GM10248 (cell line): Measurements from ENCODE around the gene DPP10.

ENCODE experiments used
- CTCF ChIA-PET: fragments of 300-600 bp; sonication (Branson Sonifier 250); formaldehyde crosslinking; extraction: SDS; loops from one replicate; lab custom pipeline; 2021; ENCODE audit warnings: antibody characterized with exemption; lab: Yijun Ruan, JAX
- POLR2A ChIA-PET: fragments of 350-650 bp; sonication (Branson Sonifier 250); formaldehyde crosslinking; extraction: SDS; loops from one replicate; lab custom pipeline; 2020; ENCODE audit warnings: antibody characterized with exemption; lab: Yijun Ruan, JAX
- DNase-seq: peaks from one replicate; pipeline ENCODE4 v3.0.0; 2012; ENCODE audit errors: extremely low spot score
- TF ChIP-seq, protein P1 (sequence below): IDR thresholded peaks from 2 replicates; pipeline ENCODE4 v1.5.1; 2012; ENCODE audit warnings: mild to moderate bottlenecking, low read depth; ENCODE audit errors: extremely low read depth, missing control alignments, control extremely low read depth

Gene DPP10

DNA sequence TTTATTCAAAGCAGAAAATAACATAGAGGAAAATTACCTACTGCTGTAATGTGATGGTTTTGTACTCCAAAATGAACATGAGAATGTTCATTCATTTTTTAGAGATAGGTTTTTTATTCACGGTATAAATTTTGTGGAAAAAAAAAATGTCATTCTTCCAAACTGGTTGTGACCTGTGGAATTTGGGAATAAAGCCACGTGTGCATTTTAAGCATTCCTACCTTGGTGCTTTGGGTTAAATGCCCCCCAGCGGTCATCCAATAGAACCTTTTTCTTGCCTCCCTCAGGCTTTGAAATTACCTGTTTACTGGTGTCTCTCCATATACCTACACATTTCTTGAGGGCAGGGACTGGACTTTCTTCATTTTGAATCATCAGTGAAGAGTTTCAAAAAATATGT, 740.7 kb downstream of the DPP10 start:
- no peak for DNase-seq
- TF ChIP-seq, protein P1, sequence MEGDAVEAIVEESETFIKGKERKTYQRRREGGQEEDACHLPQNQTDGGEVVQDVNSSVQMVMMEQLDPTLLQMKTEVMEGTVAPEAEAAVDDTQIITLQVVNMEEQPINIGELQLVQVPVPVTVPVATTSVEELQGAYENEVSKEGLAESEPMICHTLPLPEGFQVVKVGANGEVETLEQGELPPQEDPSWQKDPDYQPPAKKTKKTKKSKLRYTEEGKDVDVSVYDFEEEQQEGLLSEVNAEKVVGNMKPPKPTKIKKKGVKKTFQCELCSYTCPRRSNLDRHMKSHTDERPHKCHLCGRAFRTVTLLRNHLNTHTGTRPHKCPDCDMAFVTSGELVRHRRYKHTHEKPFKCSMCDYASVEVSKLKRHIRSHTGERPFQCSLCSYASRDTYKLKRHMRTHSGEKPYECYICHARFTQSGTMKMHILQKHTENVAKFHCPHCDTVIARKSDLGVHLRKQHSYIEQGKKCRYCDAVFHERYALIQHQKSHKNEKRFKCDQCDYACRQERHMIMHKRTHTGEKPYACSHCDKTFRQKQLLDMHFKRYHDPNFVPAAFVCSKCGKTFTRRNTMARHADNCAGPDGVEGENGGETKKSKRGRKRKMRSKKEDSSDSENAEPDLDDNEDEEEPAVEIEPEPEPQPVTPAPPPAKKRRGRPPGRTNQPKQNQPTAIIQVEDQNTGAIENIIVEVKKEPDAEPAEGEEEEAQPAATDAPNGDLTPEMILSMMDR, result no peak
- ChIA-PET POLR2A (no interaction called here), CTCF (interaction anchor here (1.2 kb wide), 1 partner anchor 15 kb away, joined by 3 read pairs; no protein-coding TSS in a partner anchor)

DNA sequence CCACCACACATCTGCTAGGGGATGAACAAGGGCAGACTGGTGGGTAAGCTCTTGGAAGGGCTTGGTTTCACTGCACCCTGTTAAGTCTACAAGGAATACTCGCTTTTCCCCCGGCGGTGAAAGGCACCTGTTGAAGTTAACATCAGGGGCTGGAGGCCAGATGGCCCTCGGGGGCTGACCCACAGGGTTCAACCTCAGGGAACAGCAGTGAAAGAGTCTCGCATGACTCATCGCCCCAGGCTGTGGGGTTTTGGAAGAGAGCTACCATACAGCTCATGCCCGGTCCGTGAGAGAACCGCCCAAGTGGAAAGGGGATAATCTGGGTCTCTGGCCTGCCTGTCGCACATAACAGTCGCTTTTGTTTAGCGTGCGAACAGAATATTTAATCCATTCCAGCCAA, 748.0 kb downstream of the DPP10 start:
- TF ChIP-seq, protein P1, result no peak
- POLR2A ChIA-PET, result no interaction called here
- CTCF ChIA-PET, result no interaction called here
- no peak for DNase-seq

DNA sequence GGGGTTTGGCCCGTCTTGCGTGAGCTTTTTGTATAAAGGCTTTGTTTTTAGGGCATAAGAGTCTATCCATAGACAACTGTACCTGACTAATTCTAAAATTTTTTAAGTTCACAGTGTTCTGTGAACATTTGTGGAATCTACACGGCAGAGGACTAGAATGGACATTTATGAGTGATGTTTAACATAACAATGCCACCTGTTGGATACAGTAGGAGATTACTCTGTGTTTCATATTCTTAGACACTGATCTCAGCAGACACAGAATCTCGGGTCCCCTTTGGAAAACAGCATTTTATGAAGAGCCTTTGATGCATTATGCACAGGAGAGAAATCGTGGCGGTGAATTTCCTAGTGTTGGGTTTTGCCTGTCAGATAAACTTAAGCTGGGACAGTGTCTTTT, 752.2 kb downstream of the DPP10 start:
- TF ChIP-seq, protein P1, result no peak
- POLR2A ChIA-PET, result no interaction called here
- DNase-seq, result no peak
- CTCF ChIA-PET, result no interaction called here

- ChIA-PET CTCF (no interaction called here), POLR2A (no interaction called here)
- TF ChIP-seq, protein P1, result no peak
- DNase-seq, result no peak
Measured at GRCh38 chr2:115196587-115196986, 754.1 kb downstream of the DPP10 start.

- TF ChIP-seq, protein P1, result no peak
- CTCF ChIA-PET, result no interaction called here
- no peak for DNase-seq
- POLR2A ChIA-PET, result no interaction called here
Measured at GRCh38 chr2:115199966-115200365, 757.5 kb downstream of the DPP10 start.

- TF ChIP-seq, protein P1, result no peak
- POLR2A ChIA-PET, result no interaction called here
- CTCF ChIA-PET, result no interaction called here
- no peak for DNase-seq
Measured at GRCh38 chr2:115201386-115201785, 758.9 kb downstream of the DPP10 start.
